ENCODE measurements around the gene SSH2. TPM values are rescaled to one million over a fixed set of nuclear protein-coding genes. Genes with fewer than 3 reads are reported as not detected.
A peak's percentile ranks its signal among the peaks of the same experiment; 100 is the strongest.

The SSH2 gene
- total RNA-seq, 6 donors from 2014 or later = 55.4 to 82.9 (median 67.8) TPM

GRCh38 chr17:29667969-29668368, 262.1 kb downstream of the SSH2 start:
- peaks cover 12 to 97% (median 61%) of the 10 kb centered on the region in 4 donors for H3K36me3 ChIP-seq
- DNase-seq = no peak
- H3K4me1 ChIP-seq = peaks cover 4 to 11% (median 8%) of the 10 kb centered on the region in 4 donors
- no peaks in the 10 kb centered on the region for H3K9me3 ChIP-seq
- H3K4me3 ChIP-seq = no peak overlapping the region
- TF ChIP-seq CTCF (IDR thresholded peaks at IDR 0.05) = no peak
- TF ChIP-seq POLR2AphosphoS5 (IDR thresholded peaks at IDR 0.05) = no peak
- no peak for TF ChIP-seq POLR2A (IDR thresholded peaks at IDR 0.05)
- TF ChIP-seq EP300 (IDR thresholded peaks at IDR 0.05) = no peak
- H3K27me3 ChIP-seq = no peaks in the 10 kb centered on the region
- H3K27ac ChIP-seq = no peak overlapping the region
- no peak for ATAC-seq (ENCODE audit: low FRiP score in 2 of 2)

GRCh38 chr17:29665481-29665810, 264.6 kb downstream of the SSH2 start:
- H3K27me3 ChIP-seq = no peaks in the 10 kb centered on the region
- no peaks in the 10 kb centered on the region for H3K9me3 ChIP-seq
- 0 to 5% methylated on average over 1 of the region's 1 CpG for WGBS, 2 donors
- peak overlapping the region in 3 of 4 donors; percentile 13 to 52 (median 32) for H3K27ac ChIP-seq
- TF ChIP-seq POLR2AphosphoS5 (IDR thresholded peaks at IDR 0.05) (no peak), EP300 (IDR thresholded peaks at IDR 0.05) (no peak), POLR2A (IDR thresholded peaks at IDR 0.05) (no peak)
- peaks cover 8 to 14% (median 10%) of the 10 kb centered on the region in 4 donors for H3K4me1 ChIP-seq
- H3K36me3 ChIP-seq = peaks cover 5 to 76% (median 41%) of the 10 kb centered on the region in 4 donors
- DNase-seq (no peak), ATAC-seq (ENCODE audit: low FRiP score in 2 of 2) (peak in 1 of 2 donors; percentile 35)
- no peak overlapping the region for H3K4me3 ChIP-seq

GRCh38 chr17:29664743-29665480, 265.1 kb downstream of the SSH2 start:
- peaks cover 8 to 14% (median 10%) of the 10 kb centered on the region in 4 donors for H3K4me1 ChIP-seq
- H3K9me3 ChIP-seq = no peaks in the 10 kb centered on the region
- TF ChIP-seq POLR2AphosphoS5 (IDR thresholded peaks at IDR 0.05) = no peak
- no peak for TF ChIP-seq POLR2A (IDR thresholded peaks at IDR 0.05)
- no peak for TF ChIP-seq CTCF (IDR thresholded peaks at IDR 0.05)
- TF ChIP-seq EP300 (IDR thresholded peaks at IDR 0.05) = no peak
- peaks cover 5 to 75% (median 38%) of the 10 kb centered on the region in 4 donors for H3K36me3 ChIP-seq
- DNase-seq (no peak), ATAC-seq (ENCODE audit: low FRiP score in 2 of 2) (no peak)
- no peak overlapping the region for H3K4me3 ChIP-seq
- H3K27me3 ChIP-seq = no peaks in the 10 kb centered on the region
- H3K27ac ChIP-seq = peak overlapping the region in 3 of 4 donors; percentile 13 to 52 (median 32)
- WGBS, 2 donors = 57 to 71% methylated on average over 2 of the region's 2 CpGs

- Histone ChIP-seq H3K4me1 (peaks cover 9 to 14% (median 12%) of the 10 kb centered on the region in 4 donors), H3K27ac (peak overlapping the region in 1 of 4 donors; percentile 36), H3K27me3 (no peaks in the 10 kb centered on the region), H3K9me3 (no peaks in the 10 kb centered on the region), H3K36me3 (peaks cover 1 to 67% (median 31%) of the 10 kb centered on the region in 4 donors), H3K4me3 (no peak overlapping the region)
- TF ChIP-seq CTCF (IDR thresholded peaks at IDR 0.05) = no peak
- no peak for TF ChIP-seq EP300 (IDR thresholded peaks at IDR 0.05)
- no peak for TF ChIP-seq POLR2AphosphoS5 (IDR thresholded peaks at IDR 0.05)
- no peak for TF ChIP-seq POLR2A (IDR thresholded peaks at IDR 0.05)
- WGBS, 2 donors = 17 to 32% methylated on average over 1 of the region's 1 CpG
- no peak for DNase-seq
- ATAC-seq (ENCODE audit: low FRiP score in 2 of 2) = no peak
Measured at GRCh38 chr17:29663155-29663554, 266.9 kb downstream of the SSH2 start.

GRCh38 chr17:29661213-29661612, 268.8 kb downstream of the SSH2 start:
- no peak overlapping the region for H3K27ac ChIP-seq
- no peak for DNase-seq
- WGBS, 2 donors = 64 to 70% methylated on average over 2 of the region's 2 CpGs
- TF ChIP-seq CTCF (IDR thresholded peaks at IDR 0.05) (no peak), POLR2A (IDR thresholded peaks at IDR 0.05) (no peak), EP300 (IDR thresholded peaks at IDR 0.05) (no peak), POLR2AphosphoS5 (IDR thresholded peaks at IDR 0.05) (no peak)
- no peak for ATAC-seq (ENCODE audit: low FRiP score in 2 of 2)
- H3K4me1 ChIP-seq = peaks cover 9 to 14% (median 12%) of the 10 kb centered on the region in 4 donors
- H3K27me3 ChIP-seq = no peaks in the 10 kb centered on the region
- H3K4me3 ChIP-seq = no peak overlapping the region
- peaks cover 0 to 52% (median 17%) of the 10 kb centered on the region in 4 donors for H3K36me3 ChIP-seq
- no peaks in the 10 kb centered on the region for H3K9me3 ChIP-seq
